T-helper 1 cell treated with Interleukin-12 subunit alpha and Interleukin-12 subunit beta and Interleukin-4 antibody, amounts not matched to agents 30 ng/mL and 1 ng/mL, for 36 hours (primary cell): Measurements from ENCODE around the gene UFD1. TPM values are rescaled to one million over a fixed set of nuclear protein-coding genes. Genes with fewer than 3 reads are reported as not detected.
"Not testable (repeated sequence)": the region's sequence is repeated elsewhere in the genome, so short reads cannot be mapped to it uniquely, and the experiment has no call there.

Source experiments
- intact Hi-C: fragments of 100-400 bp; cut with micrococcal nuclease; formaldehyde crosslinking; loops from one replicate; pipeline ENCODE4 v1.15.1; 2024
- total RNA-seq: library from RNA; stranded (reverse); gene quantifications from 2 replicates; pipeline ENCODE4 v1.2.3, GENCODE V29; 2022

Gene UFD1
- total RNA-seq, 1 donor from 2014 or later = 106 TPM

DNA sequence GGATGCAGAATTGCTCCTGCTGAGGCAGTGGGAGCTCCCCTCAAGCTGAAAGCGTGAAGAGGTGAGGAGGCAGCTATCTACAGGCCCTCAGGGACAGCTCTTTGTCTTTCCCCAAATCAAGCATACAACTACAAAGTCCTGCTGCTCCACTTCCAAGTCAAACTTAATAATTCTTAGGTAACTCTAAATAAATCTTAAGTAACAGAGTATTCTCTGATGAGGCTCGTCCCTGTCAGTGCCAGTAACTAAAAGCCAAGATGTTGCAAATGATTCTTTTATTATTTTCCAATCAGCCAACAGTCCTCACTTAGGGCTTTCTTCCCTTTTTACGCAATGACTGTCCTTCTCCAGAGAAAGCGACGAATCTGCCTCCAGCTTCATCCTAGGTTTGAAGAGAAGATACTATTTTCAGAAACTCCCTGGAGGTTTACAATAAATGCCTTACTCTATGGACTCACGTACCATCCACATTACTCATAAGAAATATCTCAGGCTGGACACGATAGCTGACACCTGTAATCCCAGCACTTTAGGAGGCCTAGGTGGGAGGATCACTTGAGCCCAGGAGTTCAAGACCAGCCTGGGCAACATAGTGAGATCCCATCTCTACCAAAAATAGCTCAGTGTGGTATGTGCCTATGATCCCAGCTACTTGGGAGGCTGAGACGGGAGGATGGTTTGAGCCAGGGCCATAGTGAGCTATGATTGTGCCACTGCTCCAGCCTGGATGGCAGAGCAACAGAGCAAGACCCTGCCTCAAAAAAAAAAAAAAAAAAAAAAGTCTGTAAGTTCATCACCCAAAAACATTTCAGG, 28.4 kb downstream of the UFD1 start:
- intact Hi-C loops = no loop called here

DNA sequence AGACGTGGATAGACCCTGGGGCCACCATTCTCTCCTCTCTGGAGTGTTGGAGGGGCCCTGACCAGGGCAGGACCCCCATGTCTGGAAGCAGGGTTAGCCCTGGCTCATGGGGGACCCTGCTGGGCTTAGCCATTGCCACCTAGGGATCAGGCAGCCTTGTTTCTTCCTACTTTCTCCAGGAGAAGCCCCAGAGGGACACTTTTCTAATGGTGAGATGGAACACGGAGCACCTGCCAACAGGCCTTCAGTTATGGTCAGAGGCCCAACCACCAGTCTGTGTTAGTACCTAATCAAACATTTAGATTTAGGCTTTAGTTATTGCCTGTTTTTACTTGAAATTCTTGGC, 29.6 kb downstream of the UFD1 start:
- intact Hi-C loops = no loop called here

DNA sequence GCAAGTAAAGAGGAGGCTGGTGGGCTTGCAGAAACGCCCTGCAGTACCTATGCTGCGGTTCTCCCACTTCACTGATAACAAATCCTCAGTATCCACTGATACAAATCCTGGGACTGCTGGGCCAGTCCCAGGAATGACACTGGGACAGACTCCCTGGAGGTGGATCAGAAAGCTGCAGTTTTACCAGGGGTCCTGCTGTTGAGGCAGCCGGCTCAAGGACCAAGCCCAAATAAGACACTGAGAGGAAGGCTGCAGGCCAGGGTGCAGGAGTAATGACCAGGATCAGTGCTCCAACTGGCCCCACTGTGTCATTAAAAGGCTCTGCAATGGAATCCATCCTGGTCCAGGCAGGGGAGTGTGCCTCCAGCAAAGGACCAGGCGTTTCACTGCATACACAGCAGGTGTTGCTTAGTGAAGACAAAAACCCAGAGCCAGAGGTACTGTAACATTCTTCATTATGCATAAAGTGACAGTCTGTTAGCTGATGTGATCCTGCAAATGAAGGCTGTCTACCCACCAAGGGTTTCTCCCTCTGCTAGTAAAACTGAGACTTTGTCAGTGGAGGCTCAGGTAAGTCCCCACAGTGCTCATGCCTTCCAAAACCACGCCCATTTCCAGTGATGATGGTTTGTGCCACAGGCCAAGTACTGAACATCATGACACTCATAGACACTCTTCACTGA, 30.1 kb downstream of the UFD1 start:
- intact Hi-C loops = no loop called here

DNA sequence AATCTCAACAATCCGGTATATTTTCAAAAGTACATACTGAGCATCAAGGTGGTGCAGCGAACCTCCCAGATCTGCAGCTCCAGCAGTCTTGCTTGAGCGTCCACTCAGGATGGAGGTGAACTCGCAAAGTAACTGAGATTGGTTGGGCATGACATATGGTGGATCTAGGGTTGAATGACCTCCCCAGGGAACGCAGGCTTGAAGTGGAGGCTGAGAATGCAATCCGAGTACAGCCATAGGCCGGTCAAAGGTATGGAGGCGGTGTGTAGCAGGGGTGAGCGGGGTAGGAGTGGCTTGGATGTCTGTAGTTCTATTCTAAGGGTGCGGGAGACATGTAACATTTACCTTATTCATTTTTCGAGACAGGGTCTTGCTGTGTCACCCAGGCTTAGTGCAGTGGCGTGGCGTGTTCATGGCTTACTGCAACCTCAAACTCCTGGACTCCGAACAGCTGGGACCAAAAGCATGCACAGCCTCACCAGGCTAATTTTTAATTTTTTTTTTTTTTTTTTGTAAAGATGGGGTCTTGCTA, 30.9 kb downstream of the UFD1 start:
- intact Hi-C loops = no loop called here

GRCh38 chr22:19447330-19448075, 31.5 kb downstream of the UFD1 start, which contains the start of gene C22orf39:
C22orf39 (minus strand) TSS chr22:19447711; CDS start chr22:19447688, 23 bp downstream.
- intact Hi-C loops = loop anchor here (1.0 kb wide), 7 partner anchors 15 to 325 kb away; partner anchors contain the start of genes CDC45, CLTCL1, DGCR2 and ESS2

GRCh38 chr22:19446603-19447329, 32.2 kb downstream of the UFD1 start:
- intact Hi-C loops = loop anchor here (1.0 kb wide), 7 partner anchors 14 to 324 kb away; partner anchors contain the start of genes CDC45, CLTCL1, DGCR2 and ESS2

DNA sequence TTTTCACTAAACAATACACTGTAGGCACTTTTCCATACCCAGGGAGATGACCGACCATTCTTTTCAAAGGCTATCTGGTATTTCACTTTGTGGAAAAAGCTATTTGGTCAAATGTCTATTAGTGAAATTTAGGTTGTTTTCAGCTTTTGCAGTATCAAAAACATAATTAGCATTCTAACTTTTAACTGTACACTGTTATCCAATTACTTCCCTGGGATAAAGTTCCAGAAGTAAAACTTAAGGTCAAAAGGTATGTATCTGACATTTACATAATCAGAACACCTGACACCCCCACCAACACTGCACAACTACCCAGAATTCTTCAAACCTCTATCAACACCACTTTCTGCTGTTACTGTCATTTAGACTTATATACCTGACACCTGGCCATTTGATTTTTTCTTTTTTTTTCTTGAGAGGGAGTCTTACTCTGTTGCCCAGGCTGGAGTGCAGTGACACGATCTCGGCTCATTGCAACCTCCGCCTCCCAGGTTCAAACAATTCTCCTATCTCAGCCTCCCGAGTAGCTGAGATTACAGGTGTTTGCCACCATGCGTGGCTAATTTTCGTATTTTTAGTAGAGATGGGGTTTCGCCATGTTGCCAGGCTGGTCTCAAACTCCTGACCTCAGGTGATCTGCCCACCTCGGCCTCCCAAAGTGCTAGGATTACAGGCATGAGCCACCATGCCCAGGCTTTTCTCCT, 33.6 kb downstream of the UFD1 start:
- intact Hi-C loops = not testable (repeated sequence)

DNA sequence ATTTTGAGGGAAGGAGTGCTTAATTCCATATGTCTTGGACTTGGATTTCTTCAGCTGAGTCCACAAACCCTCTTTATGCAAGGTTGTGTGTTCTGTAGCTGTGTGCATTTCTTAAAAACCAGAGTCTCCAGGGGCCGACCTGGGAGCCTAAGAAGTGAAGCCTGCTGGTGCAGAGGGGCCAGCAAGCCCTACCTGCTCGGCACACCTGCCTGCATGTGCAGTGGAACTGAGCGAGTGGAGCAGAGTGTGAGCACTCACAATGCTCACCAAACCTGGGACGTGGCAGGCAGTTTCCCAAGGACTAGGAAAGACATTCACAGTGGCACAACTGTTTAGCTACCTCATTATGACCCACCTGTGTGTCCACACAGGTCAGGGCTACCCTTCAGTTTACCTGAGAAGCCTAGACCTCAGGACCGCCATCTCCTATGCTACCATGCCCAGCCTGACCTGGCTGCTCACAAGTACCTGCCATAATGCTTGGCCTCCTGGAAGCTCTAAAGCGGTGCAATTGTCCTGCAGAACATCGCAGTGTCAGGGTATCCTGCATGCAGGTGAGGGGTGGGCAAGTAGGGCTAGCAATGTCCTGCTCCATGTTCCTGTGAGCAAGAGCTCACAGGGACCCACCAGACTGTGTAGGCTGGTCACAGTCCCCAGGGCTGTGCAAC, 35.3 kb downstream of the UFD1 start:
- intact Hi-C loops = no loop called here

DNA sequence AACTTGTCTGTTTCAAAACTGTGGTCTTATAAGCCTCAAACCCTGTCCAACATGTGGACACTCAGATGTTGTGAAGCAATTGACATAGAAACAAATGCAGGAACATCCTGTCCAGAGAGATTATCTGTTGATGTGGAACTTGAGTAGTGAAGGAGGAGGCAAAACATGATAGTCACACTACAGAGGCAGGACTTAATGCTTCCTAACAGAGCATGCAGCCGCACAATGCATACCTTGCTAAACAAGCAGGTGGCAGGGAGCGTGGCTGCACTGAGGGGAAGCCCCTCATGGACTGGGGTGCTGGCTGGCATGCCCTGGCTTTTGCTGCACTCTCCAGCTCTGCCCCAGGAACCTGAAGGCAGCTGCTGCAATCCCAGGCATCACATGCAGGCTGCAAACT, 36.8 kb downstream of the UFD1 start:
- intact Hi-C loops = no loop called here

GRCh38 chr22:19440411-19441195, 38.4 kb downstream of the UFD1 start:
- intact Hi-C loops = no loop called here

- intact Hi-C loops = no loop called here
Observed at GRCh38 chr22:19438298-19438697, 40.7 kb downstream of the UFD1 start.

DNA sequence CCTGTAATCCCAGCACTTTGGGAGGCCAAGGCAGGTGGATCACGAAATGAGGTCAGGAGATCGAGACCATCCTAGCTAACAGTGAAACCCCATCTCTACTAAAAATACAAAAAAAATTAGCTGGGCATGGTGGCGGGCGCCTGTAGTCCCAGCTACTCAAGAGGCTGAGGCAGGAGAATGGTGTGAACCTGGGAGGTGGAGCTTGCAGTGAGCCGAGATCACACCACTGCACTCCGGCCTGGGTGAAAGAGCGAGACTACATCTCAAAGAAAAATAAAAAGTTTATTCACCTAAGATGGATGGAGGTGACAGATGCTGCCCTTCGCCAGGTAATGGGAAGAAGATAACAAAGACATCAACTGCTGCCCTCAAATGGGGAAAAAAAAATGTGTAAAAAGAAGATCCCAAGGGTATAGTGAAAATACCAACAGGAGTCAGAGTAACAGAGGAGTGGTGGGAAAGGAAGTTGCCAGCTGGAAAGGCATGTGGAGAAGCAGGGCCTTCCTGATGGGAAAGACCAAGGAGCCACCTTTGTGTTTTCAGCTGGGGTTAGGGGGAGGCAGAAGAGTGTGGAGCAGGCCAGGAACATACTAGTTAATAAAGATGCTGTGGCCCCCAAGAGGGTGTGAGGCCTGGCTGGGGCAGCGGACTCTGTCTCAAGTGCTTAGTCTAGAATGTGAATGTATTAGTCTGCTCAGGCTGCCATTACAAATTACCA, 42.4 kb downstream of the UFD1 start:
- intact Hi-C loops = not testable (repeated sequence)

- intact Hi-C loops = loop anchor here (5.0 kb wide), 2 partner anchors 313 to 422 kb away; partner anchors contain the start of gene DGCR2
Observed at GRCh38 chr22:19434829-19435580, 44.0 kb downstream of the UFD1 start.

DNA sequence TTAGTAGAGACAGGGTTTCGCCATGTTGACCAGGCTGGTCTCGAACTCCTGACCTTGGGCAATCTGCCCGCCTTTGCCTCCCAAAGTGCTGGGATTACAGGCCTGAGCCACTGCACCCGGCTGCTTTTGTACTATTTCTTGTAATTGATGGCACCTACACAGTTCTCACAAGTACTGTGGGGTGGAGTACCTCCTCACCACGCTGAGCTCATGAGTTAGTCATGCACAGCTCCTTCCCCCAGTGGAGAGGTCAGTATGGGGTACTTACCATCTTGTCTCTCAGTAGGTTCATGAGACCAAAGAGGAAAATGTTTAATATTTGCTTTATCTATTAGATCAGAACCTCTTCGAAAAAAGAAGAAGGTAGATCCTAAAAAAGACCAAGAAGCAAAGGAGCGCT, 44.6 kb downstream of the UFD1 start:
- intact Hi-C loops = loop anchor here (5.0 kb wide), 2 partner anchors 312 to 423 kb away; partner anchors contain the start of gene DGCR2

- intact Hi-C loops = loop anchor here (1.0 to 5.0 kb wide), 6 partner anchors 15 to 425 kb away; partner anchors contain the start of genes C22orf39, CDC45, DGCR2 and ESS2
Observed at GRCh38 chr22:19432133-19432851, 46.7 kb downstream of the UFD1 start, which contains the start of gene MRPL40. MRPL40 (plus strand) TSS chr22:19432545; CDS start chr22:19432555, 10 bp downstream.

- intact Hi-C loops = loop anchor here (1.0 to 5.0 kb wide), 7 partner anchors 16 to 426 kb away; partner anchors contain the start of genes C22orf39, CDC45, CLTCL1 and DGCR2
Observed at GRCh38 chr22:19431649-19432132, 47.3 kb downstream of the UFD1 start, which contains the start of gene HIRA. HIRA (minus strand) TSS chr22:19431733; CDS start chr22:19431476, 257 bp downstream.
